NCI-H146 (cell line): ENCODE data around the gene MYH6.
"Not testable (repeated sequence)": the region's sequence is repeated elsewhere in the genome, so short reads cannot be mapped to it uniquely, and the experiment has no call there.

Source experiments
- DNase-seq: peaks from one replicate; lab custom pipeline; 2025; lab: John Stamatoyannopoulos, UW

MYH6 gene

GRCh38 chr14:23435543-23436326, 27.7 kb upstream of the MYH6 start, which contains the start of gene MYH7:
Gene MYH7, minus strand, starts transcription at chr14:23435660. Its CDS starts 1,928 bp downstream, at chr14:23433732.
- DNase-seq, result no peak

DNA sequence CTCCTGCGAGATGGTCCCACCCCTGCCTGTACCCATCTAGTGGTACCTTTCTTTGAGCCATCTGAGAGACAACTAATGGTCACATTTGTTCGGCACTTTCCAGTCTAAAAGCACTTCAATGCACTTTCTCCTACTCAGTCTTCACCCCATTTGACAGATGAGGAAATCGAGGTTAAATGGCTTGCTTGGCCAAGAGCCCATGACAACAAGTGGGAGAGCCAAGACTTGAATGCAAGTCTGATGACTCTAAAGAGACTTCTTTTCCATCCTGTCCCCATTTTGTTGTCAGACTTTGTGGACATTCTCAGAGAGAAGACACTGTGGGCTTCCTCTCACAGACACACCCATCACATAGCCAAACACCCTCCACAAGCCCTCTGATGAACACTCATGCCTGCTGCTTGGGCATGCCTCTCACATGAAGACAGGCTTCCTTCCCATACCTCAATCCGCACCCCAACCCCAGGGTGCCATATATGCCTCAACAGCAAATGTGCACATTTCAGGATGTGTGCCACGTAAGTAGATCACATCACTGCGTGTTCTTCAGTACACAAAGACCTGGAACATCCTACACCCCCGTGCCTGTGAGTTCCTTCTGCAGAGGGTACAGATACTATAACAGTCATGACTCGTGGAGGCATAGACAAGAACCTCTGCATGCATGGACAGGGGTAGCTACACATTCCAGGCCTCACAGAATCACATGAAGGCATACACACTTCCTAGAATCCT, 26.6 kb upstream of the MYH6 start:
- no peak for DNase-seq

DNA sequence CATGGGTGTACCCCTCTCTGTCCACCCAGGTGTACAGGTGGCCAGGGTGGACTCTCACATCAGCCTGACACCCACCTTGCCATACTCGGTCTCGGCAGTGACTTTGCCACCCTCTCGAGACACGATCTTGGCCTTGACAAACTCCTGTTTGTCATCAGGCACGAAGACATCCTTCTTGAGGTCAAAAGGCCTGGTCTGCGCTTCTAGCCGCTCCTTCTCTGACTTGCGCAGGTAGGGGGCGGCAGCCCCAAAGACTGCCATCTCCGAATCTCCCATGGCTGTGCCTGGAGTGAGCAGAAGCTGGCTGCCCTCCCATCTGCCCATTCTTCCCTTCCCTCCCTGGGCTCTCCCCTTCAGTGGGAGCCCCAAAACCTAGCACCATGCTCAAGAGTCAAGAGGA, 25.4 kb upstream of the MYH6 start:
- no peak for DNase-seq

GRCh38 chr14:23432946-23433345, 24.9 kb upstream of the MYH6 start:
- no peak for DNase-seq

GRCh38 chr14:23432102-23432925, 24.2 kb upstream of the MYH6 start:
- DNase-seq, result no peak

DNA sequence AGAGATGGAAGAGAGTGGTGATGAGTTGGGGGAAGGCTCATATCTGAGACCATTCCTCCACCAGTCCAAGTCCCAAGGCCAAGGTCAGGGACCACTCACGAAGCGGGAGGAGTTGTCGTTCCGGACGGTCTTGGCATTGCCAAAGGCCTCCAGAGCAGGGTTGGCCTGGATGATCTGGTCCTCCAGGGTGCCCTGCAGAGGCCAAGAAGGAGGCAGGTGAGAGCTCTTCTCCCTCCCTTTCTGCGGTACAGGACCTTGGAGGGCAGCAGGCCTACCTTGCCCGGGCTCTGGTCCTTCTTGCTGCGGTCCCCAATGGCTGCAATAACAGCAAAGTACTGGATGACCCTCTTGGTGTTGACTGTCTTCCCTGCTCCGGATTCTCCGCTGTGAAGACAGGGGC, 23.4 kb upstream of the MYH6 start:
- DNase-seq, result no peak

DNA sequence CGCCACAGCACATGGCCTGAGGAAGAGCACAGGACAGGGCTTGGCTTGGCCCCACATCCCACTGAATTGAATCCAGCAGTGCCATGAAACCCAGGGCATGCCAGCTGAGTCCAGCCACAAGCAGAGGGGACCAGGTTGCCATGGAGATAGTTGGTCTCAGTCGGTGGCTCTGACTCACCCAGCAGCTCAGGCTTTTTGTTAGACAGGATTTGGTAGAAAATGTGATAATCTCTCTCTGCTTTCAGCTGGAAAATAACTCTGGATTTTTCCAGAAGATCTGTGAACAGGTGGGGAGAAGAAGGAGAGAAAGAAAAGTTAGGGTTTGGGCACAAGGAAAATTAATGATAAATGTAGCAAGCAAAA, 22.6 kb upstream of the MYH6 start:
- DNase-seq, result no peak

DNA sequence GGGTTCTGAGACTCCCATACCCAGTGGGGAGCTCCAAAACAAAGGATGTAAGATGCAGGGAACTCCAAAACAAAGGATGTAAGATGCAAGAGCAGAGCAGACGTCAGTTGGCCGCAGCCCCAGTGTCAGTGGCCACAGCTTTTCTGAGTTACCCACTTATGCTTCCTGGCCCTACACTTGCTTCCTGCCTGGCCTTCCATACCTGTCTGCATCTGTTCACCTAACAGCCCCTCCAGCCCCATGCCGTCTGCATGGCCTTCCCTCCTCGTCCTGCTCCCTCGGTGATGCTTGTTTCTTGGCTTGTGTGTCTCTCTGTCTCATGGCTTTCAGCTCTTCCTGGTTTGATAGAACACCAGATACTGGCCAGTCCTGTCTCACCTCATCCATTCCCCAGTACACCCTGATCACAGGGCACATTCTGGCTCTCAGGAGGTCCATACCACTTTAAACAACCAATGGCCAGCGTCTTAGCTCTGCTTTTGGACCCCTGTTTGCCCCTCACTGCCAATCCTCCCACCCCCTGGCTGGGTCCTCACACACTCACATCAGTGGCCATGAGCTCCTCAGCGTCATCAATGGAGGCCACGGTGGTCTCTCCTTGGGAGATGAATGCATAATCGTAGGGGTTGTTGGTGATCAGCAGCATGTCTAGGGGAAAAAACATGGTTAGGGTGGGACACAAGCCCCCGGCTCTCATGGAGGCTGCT, 22.1 kb upstream of the MYH6 start:
- DNase-seq, result no peak

GRCh38 chr14:23428686-23429495, 20.8 kb upstream of the MYH6 start:
- no peak for DNase-seq

DNA sequence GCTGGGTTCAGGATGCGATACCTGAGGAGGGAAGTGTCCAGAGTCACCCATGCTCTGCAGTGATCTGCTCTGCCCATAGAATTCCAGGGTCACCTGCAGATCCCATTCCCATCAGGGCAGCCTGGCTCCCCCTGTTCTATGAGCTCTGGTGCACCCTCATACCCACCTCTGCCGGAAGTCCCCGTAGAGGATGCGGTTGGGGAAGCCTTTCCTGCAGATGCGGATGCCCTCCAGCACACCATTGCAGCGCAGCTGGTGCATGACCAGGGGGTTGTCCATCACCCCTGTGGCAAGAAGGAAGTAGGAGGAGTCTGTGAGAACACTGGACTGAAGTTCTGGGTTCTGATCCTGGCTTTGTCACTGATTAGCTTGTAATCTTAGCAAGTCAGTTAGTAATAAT, 17.7 kb upstream of the MYH6 start:
- not testable (repeated sequence) for DNase-seq

GRCh38 chr14:23425169-23425568, 17.1 kb upstream of the MYH6 start:
- DNase-seq, result no peak

DNA sequence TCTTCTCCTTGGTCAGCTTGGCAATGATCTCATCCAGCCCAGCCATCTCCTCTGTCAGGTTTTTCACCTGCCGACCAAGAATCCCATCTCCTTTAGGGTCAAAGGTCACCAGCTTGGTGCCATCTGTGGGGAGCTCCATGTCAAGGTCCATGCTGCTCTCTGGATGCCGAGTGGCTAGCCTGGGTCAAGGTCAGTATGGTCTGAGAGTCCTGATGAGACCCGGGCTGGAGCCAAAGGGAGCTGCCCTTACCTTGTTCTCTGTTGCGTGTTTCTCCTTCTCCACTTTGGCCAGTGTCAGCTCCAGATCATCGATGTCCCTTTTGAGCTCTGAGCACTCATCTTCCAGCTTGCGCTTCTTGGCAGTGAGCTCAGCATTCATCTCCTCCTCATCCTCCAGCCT, 15.6 kb upstream of the MYH6 start:
- DNase-seq, result no peak

GRCh38 chr14:23421594-23421993, 13.5 kb upstream of the MYH6 start:
- DNase-seq, result no peak

DNA sequence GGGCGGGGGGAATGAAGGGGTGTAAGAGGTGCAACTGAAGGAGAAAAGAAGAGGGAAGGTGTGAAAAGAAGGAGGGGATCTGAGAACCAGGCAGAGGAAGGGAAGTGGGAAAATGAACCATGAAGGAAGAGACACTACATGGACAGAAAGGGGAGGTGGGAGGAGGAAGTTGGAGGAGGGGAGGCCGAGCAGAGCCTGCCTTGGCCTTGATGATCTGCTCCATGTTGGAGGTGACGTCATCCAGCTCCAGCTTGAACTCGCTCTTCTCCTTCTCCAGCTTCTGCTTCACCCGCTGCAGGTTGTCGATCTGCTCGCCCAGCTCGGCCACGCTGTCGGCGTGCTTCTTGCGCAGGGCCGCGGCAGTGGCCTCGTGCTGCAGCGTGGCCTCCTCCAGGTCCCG, 11.6 kb upstream of the MYH6 start:
- not testable (repeated sequence) for DNase-seq

- no peak for DNase-seq
These were observed 9.9 kb upstream of the MYH6 start for GRCh38 chr14:23418021-23418420.

- not testable (repeated sequence) for DNase-seq
These were observed 9.2 kb upstream of the MYH6 start for GRCh38 chr14:23417269-23417668.

- DNase-seq, result no peak
These were observed 8.7 kb upstream of the MYH6 start for GRCh38 chr14:23416801-23417200.

- DNase-seq, result no peak
These were observed 8.0 kb upstream of the MYH6 start for GRCh38 chr14:23415821-23416778.

DNA sequence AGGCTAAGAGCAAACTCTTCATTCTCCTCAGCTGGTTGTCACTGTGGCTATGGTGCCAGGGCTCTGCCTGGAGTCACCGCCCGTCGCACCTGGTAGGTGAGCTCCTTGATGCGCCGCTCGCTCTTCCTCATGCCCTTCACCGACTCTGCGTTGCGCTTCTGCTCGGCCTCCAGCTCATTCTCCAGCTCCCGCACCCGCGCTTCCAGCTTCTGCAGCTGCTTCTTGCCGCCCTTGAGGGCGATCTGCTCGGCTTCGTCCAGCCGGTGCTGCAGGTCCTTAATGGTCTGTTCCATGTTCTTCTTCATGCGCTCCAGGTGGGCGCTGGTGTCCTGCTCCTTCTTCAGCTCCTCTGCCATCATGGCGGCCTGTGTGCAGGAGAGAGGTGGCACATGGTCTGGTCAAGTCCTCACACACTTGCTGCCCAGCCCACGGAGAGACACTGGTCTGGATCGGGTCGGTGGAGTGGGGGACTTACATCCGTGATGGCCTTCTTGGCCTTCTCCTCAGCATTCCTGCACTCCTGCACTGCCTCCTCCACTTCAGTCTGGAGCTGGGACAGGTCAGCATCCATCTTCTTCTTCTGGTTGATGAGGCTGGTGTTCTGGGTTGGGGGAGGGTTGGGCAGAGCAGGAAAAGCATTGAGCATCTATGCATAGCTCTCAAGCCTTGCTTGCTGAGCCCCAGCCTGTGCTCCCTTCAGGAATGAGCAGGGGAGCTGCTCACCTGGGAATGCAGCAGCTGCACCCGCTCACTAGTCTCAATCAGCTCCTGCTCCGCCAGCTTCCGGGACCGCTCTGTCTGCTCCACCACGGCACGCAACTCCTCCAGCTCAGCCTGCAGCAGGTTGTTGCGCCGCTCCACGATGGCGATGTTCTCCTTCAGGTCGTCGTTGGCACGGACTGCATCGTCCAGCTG, 7.1 kb upstream of the MYH6 start:
- no peak for DNase-seq
